ENCODE measurements around the gene OSBPL6.
"Not testable (repeated sequence)": the region's sequence is repeated elsewhere in the genome, so short reads cannot be mapped to it uniquely, and the experiment has no call there.

The OSBPL6 gene

GRCh38 chr2:178159966-178160365 lies 34.3 kb upstream of the OSBPL6 start:
- no peak overlapping the region for H3K27ac ChIP-seq
- TF ChIP-seq ZFX (IDR thresholded peaks at IDR 0.05; ENCODE audit: borderline replicate concordance) (no peak), CTCF (IDR thresholded peaks at IDR 0.05) (no peak)

- H3K27ac ChIP-seq, result no peak overlapping the region
- TF ChIP-seq CTCF (IDR thresholded peaks at IDR 0.05), result no peak
- no peak for TF ChIP-seq ZFX (IDR thresholded peaks at IDR 0.05; ENCODE audit: borderline replicate concordance)
These were observed 33.7 kb upstream of the OSBPL6 start for GRCh38 chr2:178160601-178161000.

- no peak for TF ChIP-seq CTCF (IDR thresholded peaks at IDR 0.05)
- TF ChIP-seq ZFX (IDR thresholded peaks at IDR 0.05; ENCODE audit: borderline replicate concordance), result no peak
- H3K27ac ChIP-seq, result no peak overlapping the region
These were observed 30.9 kb upstream of the OSBPL6 start for GRCh38 chr2:178163395-178163794.

GRCh38 chr2:178163911-178164310 lies 30.4 kb upstream of the OSBPL6 start:
- no peak for TF ChIP-seq ZFX (IDR thresholded peaks at IDR 0.05; ENCODE audit: borderline replicate concordance)
- TF ChIP-seq CTCF (IDR thresholded peaks at IDR 0.05), result no peak
- H3K27ac ChIP-seq, result no peak overlapping the region

GRCh38 chr2:178173657-178174056 lies 20.7 kb upstream of the OSBPL6 start:
- H3K27ac ChIP-seq, result no peak overlapping the region
- TF ChIP-seq ZFX (IDR thresholded peaks at IDR 0.05; ENCODE audit: borderline replicate concordance) (no peak), CTCF (IDR thresholded peaks at IDR 0.05) (no peak)

- H3K27ac ChIP-seq, result no peak overlapping the region
- TF ChIP-seq CTCF (IDR thresholded peaks at IDR 0.05) (no peak), ZFX (IDR thresholded peaks at IDR 0.05; ENCODE audit: borderline replicate concordance) (no peak)
These were observed 17.1 kb upstream of the OSBPL6 start for GRCh38 chr2:178177066-178177679.

- H3K27ac ChIP-seq, result not testable (repeated sequence)
These were observed 13.7 kb upstream of the OSBPL6 start for GRCh38 chr2:178180648-178181047.

- TF ChIP-seq ZFX (IDR thresholded peaks at IDR 0.05; ENCODE audit: borderline replicate concordance) (no peak), CTCF (IDR thresholded peaks at IDR 0.05) (no peak)
These were observed 6.5 kb upstream of the OSBPL6 start for GRCh38 chr2:178187861-178188260.

More at GRCh38 chr2:178187861-178188260, 6.5 kb upstream of the OSBPL6 start:
- H3K27ac ChIP-seq, result no peak overlapping the region

Measured in 22Rv1 (cell line).